Islet of Langerhans (tissue), 1 donor: ENCODE results near the gene KCNG1.
A peak's percentile ranks its signal among the peaks of the same experiment; 100 is the strongest.
"Not testable (repeated sequence)": the region's sequence is repeated elsewhere in the genome, so short reads cannot be mapped to it uniquely, and the experiment has no call there.

Experiments
- FAIRE-seq: peaks from one replicate; lab custom pipeline; 2011; peaks lifted over from hg19 to GRCh38; lab: Jason Lieb, UNC

Gene KCNG1

GRCh38 chr20:50980851-50981713 is 41.8 kb downstream of the KCNG1 start:
- no peak for FAIRE-seq

- no peak for FAIRE-seq
Measured at GRCh38 chr20:50980071-50980681, 42.7 kb downstream of the KCNG1 start.

- FAIRE-seq = not testable (repeated sequence)
Measured at GRCh38 chr20:50978533-50978932, 44.4 kb downstream of the KCNG1 start.

- no peak for FAIRE-seq
Measured at GRCh38 chr20:50977066-50978021, 45.6 kb downstream of the KCNG1 start.

- no peak for FAIRE-seq
Measured at GRCh38 chr20:50975701-50976330, 47.1 kb downstream of the KCNG1 start.

GRCh38 chr20:50969912-50970311 is 53.0 kb downstream of the KCNG1 start:
- no peak for FAIRE-seq

- no peak for FAIRE-seq
Measured at GRCh38 chr20:50969435-50969834, 53.5 kb downstream of the KCNG1 start.

GRCh38 chr20:50968289-50968688 is 54.6 kb downstream of the KCNG1 start:
- FAIRE-seq = no peak

- no peak for FAIRE-seq
Measured at GRCh38 chr20:50967586-50967985, 55.3 kb downstream of the KCNG1 start.

GRCh38 chr20:50959543-50960126 is 63.3 kb downstream of the KCNG1 start:
- FAIRE-seq = no peak

- peak; percentile 95 for FAIRE-seq
Measured at GRCh38 chr20:50958615-50959542, 64.0 kb downstream of the KCNG1 start, which contains the start of gene MOCS3. TSS of gene MOCS3 (plus strand) at chr20:50958818. CDS start at chr20:50958843, 25 bp downstream.

- FAIRE-seq = no peak
Measured at GRCh38 chr20:50957798-50958614, 64.9 kb downstream of the KCNG1 start, which contains the start of gene DPM1. TSS of gene DPM1 (minus strand) at chr20:50958532. CDS start at chr20:50958523, 9 bp downstream.

GRCh38 chr20:50957276-50957675 is 65.6 kb downstream of the KCNG1 start:
- FAIRE-seq = no peak

GRCh38 chr20:50953821-50954220 is 69.1 kb downstream of the KCNG1 start:
- FAIRE-seq = no peak
